ENCODE measurements around the gene LRRC41. TPM values are rescaled to one million over a fixed set of nuclear protein-coding genes. Genes with fewer than 3 reads are reported as not detected.

Gene LRRC41
- total and polyA plus RNA-seq, 2 experiments from 2014 or later = 103 to 133 TPM

DNA sequence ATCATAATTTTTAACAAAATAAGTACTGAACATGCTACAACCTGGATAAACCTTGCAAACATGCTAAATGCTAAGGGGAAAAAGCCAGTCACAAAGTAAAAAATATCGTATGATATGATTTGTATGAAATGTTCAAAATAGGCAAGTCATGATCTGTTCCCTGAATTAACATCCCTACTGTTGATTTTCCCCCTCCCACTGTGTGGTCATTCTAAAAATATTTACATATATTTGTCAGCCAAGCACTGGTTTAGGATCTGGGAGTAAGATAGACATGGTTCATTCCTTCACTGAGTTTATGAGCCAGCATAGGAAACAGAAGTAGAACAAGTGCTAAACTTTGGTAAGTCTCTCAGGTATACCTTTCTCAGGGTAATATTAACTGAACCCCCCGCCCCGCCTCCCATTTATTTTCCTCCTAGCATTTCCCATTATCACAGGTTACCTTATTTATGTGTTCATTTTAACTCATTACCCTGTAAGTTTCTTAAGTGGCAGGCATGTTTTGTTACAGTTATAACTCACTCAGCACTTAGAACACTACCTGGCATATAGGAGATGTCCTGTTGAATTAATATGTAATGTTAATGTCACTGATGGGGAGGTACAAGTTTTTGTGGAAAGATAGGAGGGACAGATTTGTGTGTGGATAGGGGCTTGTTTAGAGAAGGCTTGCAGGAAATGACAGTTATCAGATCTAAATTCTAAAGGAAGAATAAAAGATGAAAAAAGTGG, 12.4 kb upstream of the LRRC41 start:
- Histone ChIP-seq H4K20me1 (ENCODE audit: insufficient read depth) (no peaks in the 10 kb centered on the region), H3K4me2 (ENCODE audit: unreplicated experiment) (no peak overlapping the region), H3K36me3 (ENCODE audit: low read depth) (peaks cover 36% of the 10 kb centered on the region), H3K9me2 (ENCODE audit: insufficient read depth) (no peaks in the 10 kb centered on the region), H2AFZ (no peak overlapping the region), H3K4me3 (no peak overlapping the region), H3K9ac (no peak overlapping the region), H3K4me1 (ENCODE audit: insufficient read depth) (0 out of 2 replicates have a peak, but pooled peaks cover 4% of the 10 kb centered on the region), H3K27me3 (replicated peaks; ENCODE audit: insufficient read depth) (no peaks in the 10 kb centered on the region), H3K27ac (peak overlapping the region; percentile 42), H3F3A (ENCODE audit: insufficient read depth) (peaks cover 5% of the 10 kb centered on the region), H3K9me3 (ENCODE audit: low read depth) (no peaks in the 10 kb centered on the region), H3K79me2 (ENCODE audit: insufficient read depth) (peaks cover 15% of the 10 kb centered on the region)
- no peak for TF ChIP-seq EZH2phosphoT487 (IDR thresholded peaks at IDR 0.05; ENCODE audit: insufficient read depth, low read depth)
- TF ChIP-seq EZH2 (IDR thresholded peaks at IDR 0.05; ENCODE audit: insufficient read depth, poor library complexity, severe bottlenecking) = no peak
- WGBS, 2 experiments (ENCODE audit: low coverage in 1 of 2, low lambda C conversion rate in 2 of 2, missing lambda C conversion rate in 2 of 2) = 75 to 80% methylated on average over 3 of the region's 3 CpGs
- DNase-seq = peak; percentile 61
- in situ Hi-C loops (cut with MboI) = no loop called here

- Histone ChIP-seq H2AFZ (no peak overlapping the region), H3K27me3 (replicated peaks; ENCODE audit: insufficient read depth) (no peaks in the 10 kb centered on the region), H3F3A (ENCODE audit: insufficient read depth) (peaks cover 5% of the 10 kb centered on the region), H3K79me2 (ENCODE audit: insufficient read depth) (peaks cover 68% of the 10 kb centered on the region), H3K9me2 (ENCODE audit: insufficient read depth) (no peaks in the 10 kb centered on the region), H3K4me3 (no peak overlapping the region), H3K36me3 (ENCODE audit: low read depth) (peaks cover 50% of the 10 kb centered on the region), H3K9ac (no peak overlapping the region), H3K4me1 (ENCODE audit: insufficient read depth) (peaks cover 5% of the 10 kb centered on the region; the same call in 1 of the 2 replicates), H3K4me2 (ENCODE audit: unreplicated experiment) (no peak overlapping the region), H3K9me3 (ENCODE audit: low read depth) (no peaks in the 10 kb centered on the region), H4K20me1 (ENCODE audit: insufficient read depth) (peaks cover 5% of the 10 kb centered on the region; the same call in 1 of the 2 replicates), H3K27ac (no peak overlapping the region)
- no peak for DNase-seq
- no peak for TF ChIP-seq EZH2 (IDR thresholded peaks at IDR 0.05; ENCODE audit: insufficient read depth, poor library complexity, severe bottlenecking)
- in situ Hi-C loops (cut with MboI) = no loop called here
- WGBS, 2 experiments (ENCODE audit: low coverage in 1 of 2, low lambda C conversion rate in 2 of 2, missing lambda C conversion rate in 2 of 2) = 97 to 98% methylated on average over 4 of the region's 4 CpGs
Measured at GRCh38 chr1:46310321-46310720, 6.9 kb upstream of the LRRC41 start.

GRCh38 chr1:46309401-46310159, 6.2 kb upstream of the LRRC41 start:
- in situ Hi-C loops (cut with MboI) = no loop called here
- H3K79me2 ChIP-seq (ENCODE audit: insufficient read depth) = peaks cover 75% of the 10 kb centered on the region

DNA sequence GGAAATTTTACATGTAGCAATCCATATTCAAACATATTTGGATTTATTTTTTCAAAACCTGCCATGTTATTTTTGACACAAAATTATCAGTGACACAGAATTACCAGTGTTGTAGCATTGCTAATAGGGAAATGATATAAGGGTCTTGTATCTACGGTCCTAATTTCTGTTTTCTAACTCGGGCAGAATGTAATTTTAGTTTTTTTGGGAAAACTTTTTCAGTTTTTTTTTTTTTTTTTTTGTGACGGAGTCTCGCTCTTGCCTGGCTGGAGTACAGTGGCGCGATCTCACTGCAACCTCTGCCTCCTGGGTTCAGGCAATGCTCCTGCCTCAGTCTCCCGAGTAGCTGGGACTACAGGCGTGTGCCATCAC, 2.7 kb upstream of the LRRC41 start:
- Histone ChIP-seq H3K27me3 (replicated peaks; ENCODE audit: insufficient read depth) (no peaks in the 10 kb centered on the region), H3F3A (ENCODE audit: insufficient read depth) (peaks cover 12% of the 10 kb centered on the region; the same call in 1 of the 2 replicates), H3K9ac (no peak overlapping the region), H3K9me3 (ENCODE audit: low read depth) (no peaks in the 10 kb centered on the region), H2AFZ (no peak overlapping the region), H3K9me2 (ENCODE audit: insufficient read depth) (no peaks in the 10 kb centered on the region), H3K4me3 (no peak overlapping the region), H3K4me2 (ENCODE audit: unreplicated experiment) (no peak overlapping the region), H3K4me1 (ENCODE audit: insufficient read depth) (peaks cover 13% of the 10 kb centered on the region), H3K36me3 (ENCODE audit: low read depth) (peaks cover 16% of the 10 kb centered on the region), H3K79me2 (ENCODE audit: insufficient read depth) (peaks cover 94% of the 10 kb centered on the region), H4K20me1 (ENCODE audit: insufficient read depth) (peaks cover 5% of the 10 kb centered on the region; the same call in 1 of the 2 replicates), H3K27ac (no peak overlapping the region)
- in situ Hi-C loops (cut with MboI) = no loop called here
- no peak for TF ChIP-seq EZH2 (IDR thresholded peaks at IDR 0.05; ENCODE audit: insufficient read depth, poor library complexity, severe bottlenecking)
- TF ChIP-seq EZH2phosphoT487 (IDR thresholded peaks at IDR 0.05; ENCODE audit: insufficient read depth, low read depth) = no peak
- WGBS, 2 experiments (ENCODE audit: low coverage in 1 of 2, low lambda C conversion rate in 2 of 2, missing lambda C conversion rate in 2 of 2) = 92 to 93% methylated on average over 8 of the region's 8 CpGs
- DNase-seq = no peak

More at GRCh38 chr1:46309401-46310159, 6.2 kb upstream of the LRRC41 start:
- Histone ChIP-seq H3K27me3 (replicated peaks; ENCODE audit: insufficient read depth) (no peaks in the 10 kb centered on the region), H3K36me3 (ENCODE audit: low read depth) (peaks cover 46% of the 10 kb centered on the region), H3K27ac (no peak overlapping the region), H4K20me1 (ENCODE audit: insufficient read depth) (peaks cover 5% of the 10 kb centered on the region; the same call in 1 of the 2 replicates), H3K9me3 (ENCODE audit: low read depth) (no peaks in the 10 kb centered on the region), H3K4me3 (no peak overlapping the region), H3K4me2 (ENCODE audit: unreplicated experiment) (no peak overlapping the region), H3K9ac (no peak overlapping the region), H3K4me1 (ENCODE audit: insufficient read depth) (peaks cover 11% of the 10 kb centered on the region), H3K9me2 (ENCODE audit: insufficient read depth) (no peaks in the 10 kb centered on the region), H3F3A (ENCODE audit: insufficient read depth) (peaks cover 8% of the 10 kb centered on the region), H2AFZ (no peak overlapping the region)
- TF ChIP-seq EZH2 (IDR thresholded peaks at IDR 0.05; ENCODE audit: insufficient read depth, poor library complexity, severe bottlenecking) (no peak), EZH2phosphoT487 (IDR thresholded peaks at IDR 0.05; ENCODE audit: insufficient read depth, low read depth) (no peak)
- 94 to 95% methylated on average over 16 of the region's 16 CpGs for WGBS, 2 experiments (ENCODE audit: low coverage in 1 of 2, low lambda C conversion rate in 2 of 2, missing lambda C conversion rate in 2 of 2)
- no peak for DNase-seq

All from GM23248 (cell line).